GM12878 (cell line): ENCODE measurements around the gene TAF4.

Experiments
- CREB1 ChIP-seq: IDR thresholded peaks from 2 replicates; pipeline ENCODE4 v1.6.1; 2012; ENCODE audit warnings: low read depth, mild to moderate bottlenecking, inconsistent platforms
- CTCF ChIP-seq, 3 experiments: IDR thresholded peaks in 2 of 3; conservative IDR thresholded peaks in 1 of 3; 2 replicates each; pipeline ENCODE4 v1.5.1; 2011; ENCODE audit warnings: low read depth in 3 of 3, low read length in 3 of 3, mild to moderate bottlenecking in 3 of 3, control low read depth in 2 of 3, moderate library complexity in 2 of 3, inconsistent platforms in 1 of 3, mixed read lengths in 1 of 3; ENCODE audit not compliant: control insufficient read depth in 2 of 3, insufficient read depth in 1 of 3; ENCODE audit errors: extremely low read depth in 1 of 3
- DPF2 ChIP-seq: fragments of 450-650 bp; IDR thresholded peaks from 2 replicates; pipeline ENCODE4 v1.6.1; 2017; ENCODE audit warnings: mild to moderate bottlenecking
- EP300 ChIP-seq, 2 experiments: fragments of 150-350 bp in 1 of 2; IDR thresholded peaks; 2 replicates each; pipeline ENCODE4 v1.6.1; 2011 to 2012; ENCODE audit warnings: low read depth in 2 of 2, low read length in 2 of 2, borderline replicate concordance in 1 of 2, improper control_type of control experiment in 1 of 2, inconsistent platforms in 1 of 2; ENCODE audit not compliant: control insufficient read depth in 1 of 2
- JUNB ChIP-seq: IDR thresholded peaks from 2 replicates; pipeline ENCODE4 v1.6.1; 2016; ENCODE audit warnings: antibody characterized with exemption, mild to moderate bottlenecking
- POLR2A ChIP-seq: IDR thresholded peaks from 2 replicates; pipeline ENCODE4 v1.6.1; 2011; ENCODE audit warnings: low read depth, mild to moderate bottlenecking, low read length
- POLR2AphosphoS5 ChIP-seq: IDR thresholded peaks from 2 replicates; pipeline ENCODE4 v1.6.1; 2011; ENCODE audit warnings: mild to moderate bottlenecking, low read length, inconsistent platforms
- SP1 ChIP-seq: IDR thresholded peaks from one replicate; pipeline ENCODE4 v1.6.1; 2011; ENCODE audit warnings: low read depth, low read length
- TCF12 ChIP-seq: IDR thresholded peaks from 2 replicates; pipeline ENCODE4 v1.6.1; 2011; ENCODE audit warnings: low read depth, mild to moderate bottlenecking, low read length

- TF ChIP-seq CTCF (IDR thresholded peaks at IDR 0.05 in 2 of 3, conservative IDR thresholded peaks at IDR 0.05 in 1 of 3; ENCODE audit: control insufficient read depth in 2 of 3, extremely low read depth in 1 of 3, insufficient read depth in 1 of 3, low read depth in 3 of 3, low read length in 3 of 3) (no peak), EP300 (IDR thresholded peaks at IDR 0.05; ENCODE audit: borderline replicate concordance in 1 of 2, control insufficient read depth in 1 of 2, low read depth in 2 of 2, low read length in 2 of 2) (no peak), POLR2A (no peak), JUNB (no peak), TCF12 (no peak), CREB1 (no peak), POLR2AphosphoS5 (no peak), DPF2 (no peak), SP1 (no peak)
These were observed 15.2 kb downstream of the TAF4 start for GRCh38 chr20:62050166-62051120.
